GM21390 (cell line): Measurements from ENCODE around the gene COQ8A.
"Not testable (repeated sequence)": the region's sequence is repeated elsewhere in the genome, so short reads cannot be mapped to it uniquely, and the experiment has no call there.

ENCODE experiments used
- ATAC-seq: cut with Tn5 transposase; IDR thresholded peaks from one replicate; pipeline ENCODE4 v1.9.1; 2021; ENCODE audit not compliant: unreplicated experiment

The COQ8A gene

DNA sequence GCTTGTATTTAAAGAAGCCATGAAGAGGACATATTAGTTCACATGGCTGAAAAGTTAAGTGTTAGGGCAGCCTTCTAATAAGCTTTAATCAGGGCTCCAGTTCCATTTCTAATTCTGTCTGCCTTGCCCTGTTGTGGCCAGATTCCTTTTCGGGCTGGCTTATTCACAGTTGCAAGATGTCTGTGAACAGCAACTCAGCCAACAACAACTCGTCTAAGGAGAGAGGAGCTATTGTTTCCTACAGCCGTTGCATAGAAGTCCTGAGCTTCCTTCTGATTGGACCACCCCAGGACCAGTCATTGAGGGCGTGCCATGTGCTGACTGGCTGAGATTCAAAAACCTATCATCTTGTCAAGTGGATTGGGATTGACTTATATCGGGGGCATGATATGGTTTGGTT lies 18.6 kb upstream of the COQ8A start:
- no peak for ATAC-seq

DNA sequence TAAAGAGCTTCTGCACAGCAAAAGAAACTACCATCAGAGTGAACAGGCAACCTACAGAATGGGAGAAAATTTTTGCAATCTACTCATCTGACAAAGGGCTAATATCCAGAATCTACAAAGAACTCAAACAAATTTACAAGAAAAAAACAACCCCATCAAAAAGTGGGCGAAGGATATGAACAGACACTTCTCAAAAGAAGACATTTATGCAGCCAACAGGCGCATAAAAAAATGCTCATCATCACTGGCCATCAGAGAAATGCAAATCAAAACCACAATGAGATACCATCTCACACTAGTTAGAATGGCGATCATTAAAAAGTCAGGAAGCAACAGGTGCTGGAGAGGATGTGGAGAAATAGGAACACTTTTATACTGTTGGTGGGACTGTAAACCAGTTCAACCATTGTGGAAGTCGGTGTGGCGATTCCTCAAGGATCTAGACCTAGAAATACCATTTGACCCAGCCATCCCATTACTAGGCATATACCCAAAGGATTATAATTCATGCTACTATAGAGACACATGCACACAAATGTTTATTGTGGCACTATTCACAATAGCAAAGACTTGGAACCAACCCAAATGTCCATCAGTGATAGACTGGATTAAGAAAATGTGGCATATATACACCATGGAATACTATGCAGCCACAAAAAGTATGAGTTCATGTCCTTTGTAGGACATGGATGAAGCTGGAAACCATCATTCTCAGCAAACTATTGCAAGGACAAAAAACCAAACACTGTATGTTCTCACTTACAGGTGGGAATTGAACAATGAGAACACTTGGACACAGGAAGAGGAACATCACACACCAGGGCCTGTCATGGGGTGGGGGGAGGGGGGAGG lies 10.6 kb upstream of the COQ8A start:
- not testable (repeated sequence) for ATAC-seq

DNA sequence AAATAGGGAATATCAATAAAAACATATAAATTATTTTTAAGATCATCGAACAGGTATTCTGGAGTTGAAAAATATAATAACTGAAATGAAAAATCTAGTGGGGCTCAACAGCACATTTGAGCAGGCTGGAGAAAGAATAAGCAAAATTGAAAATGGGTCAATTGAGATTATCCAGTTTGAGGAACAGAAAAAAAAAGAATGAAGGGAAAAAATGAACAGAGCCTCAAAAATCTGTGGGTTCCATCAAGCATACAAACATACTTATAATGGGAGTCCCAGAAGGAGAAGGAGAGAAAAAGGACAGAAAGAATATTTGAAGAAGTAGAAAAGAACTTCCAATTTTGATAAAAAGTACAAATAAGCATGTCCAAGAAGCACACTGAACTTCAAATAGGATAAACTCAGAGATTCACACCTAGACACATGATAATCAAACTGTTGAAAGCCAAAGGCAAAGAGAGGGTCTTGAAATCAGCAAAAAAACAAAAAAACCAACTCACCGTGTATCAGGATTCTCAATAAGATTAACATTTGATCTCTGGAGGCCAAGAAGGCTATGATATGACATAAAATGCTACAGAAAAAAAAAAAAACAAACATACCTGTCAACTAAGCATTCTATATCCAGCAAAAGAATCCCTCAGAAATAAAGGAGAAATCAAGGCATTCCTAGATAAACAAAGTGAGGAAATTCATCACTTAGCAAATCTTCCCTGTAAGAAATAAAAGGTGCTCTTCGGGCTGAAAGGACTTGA lies 5.4 kb upstream of the COQ8A start:
- ATAC-seq = no peak

DNA sequence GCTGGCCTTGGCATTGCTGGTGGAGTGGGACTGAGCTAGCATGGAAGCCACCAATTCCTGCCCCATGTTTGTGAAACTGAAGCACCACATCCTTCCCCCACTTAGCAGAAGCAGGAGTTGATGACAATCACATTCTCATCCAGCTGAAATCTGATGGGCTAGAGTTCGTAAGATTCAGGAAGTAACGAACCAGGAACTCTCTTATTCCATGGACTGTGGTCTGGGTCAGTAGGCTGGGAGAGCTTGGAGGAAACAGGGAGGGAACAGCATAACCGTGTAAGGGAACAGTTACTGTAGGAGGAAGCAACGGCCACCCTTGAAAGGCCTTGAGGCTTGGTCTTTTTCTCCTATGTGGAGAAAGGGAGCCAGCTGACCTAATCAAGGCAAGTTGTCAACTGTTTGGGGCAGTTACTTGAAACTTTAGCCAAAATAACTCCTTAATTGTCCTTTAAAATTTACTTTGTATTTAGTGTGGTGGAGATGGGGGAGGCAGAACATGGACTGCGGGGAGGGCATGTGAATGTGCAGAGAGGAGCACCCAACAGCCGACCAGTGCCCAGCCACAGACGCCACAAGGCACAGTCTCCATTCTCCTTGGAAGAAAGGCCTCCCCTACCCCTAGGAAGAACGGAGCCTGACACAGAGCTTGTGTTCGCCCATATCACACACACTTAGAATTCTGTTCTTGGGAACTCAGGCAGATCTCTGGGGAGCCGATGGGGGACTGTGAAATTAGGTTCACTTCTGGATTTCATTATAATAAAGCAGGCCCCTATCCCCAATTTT lies 2.0 kb upstream of the COQ8A start:
- no peak for ATAC-seq

DNA sequence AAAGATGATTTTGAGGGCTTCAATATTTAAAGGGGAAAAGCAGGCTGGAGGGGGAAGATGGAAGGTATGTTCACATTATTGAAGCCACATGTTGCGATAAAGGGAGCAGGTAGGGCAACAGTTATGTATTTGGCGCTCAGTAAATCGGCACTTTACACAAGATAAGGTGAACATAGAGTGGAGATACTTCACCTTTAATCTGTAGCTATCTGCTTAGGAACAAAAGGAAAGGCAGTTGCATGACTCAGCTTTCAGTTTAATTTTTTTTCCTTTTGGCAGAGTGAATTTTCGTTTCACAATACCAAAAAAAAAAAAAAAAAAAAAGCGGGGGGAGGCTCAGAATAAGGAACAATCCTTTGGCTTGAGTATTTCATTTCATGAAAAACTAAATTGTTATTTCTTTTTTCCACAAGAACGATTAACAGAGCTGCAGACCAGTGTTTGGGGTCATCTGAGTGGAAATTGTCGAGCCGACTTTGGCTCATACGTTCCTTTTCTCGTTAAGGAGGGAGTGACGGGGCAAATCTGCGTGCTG lies 1.1 kb upstream of the COQ8A start:
- no peak for ATAC-seq

DNA sequence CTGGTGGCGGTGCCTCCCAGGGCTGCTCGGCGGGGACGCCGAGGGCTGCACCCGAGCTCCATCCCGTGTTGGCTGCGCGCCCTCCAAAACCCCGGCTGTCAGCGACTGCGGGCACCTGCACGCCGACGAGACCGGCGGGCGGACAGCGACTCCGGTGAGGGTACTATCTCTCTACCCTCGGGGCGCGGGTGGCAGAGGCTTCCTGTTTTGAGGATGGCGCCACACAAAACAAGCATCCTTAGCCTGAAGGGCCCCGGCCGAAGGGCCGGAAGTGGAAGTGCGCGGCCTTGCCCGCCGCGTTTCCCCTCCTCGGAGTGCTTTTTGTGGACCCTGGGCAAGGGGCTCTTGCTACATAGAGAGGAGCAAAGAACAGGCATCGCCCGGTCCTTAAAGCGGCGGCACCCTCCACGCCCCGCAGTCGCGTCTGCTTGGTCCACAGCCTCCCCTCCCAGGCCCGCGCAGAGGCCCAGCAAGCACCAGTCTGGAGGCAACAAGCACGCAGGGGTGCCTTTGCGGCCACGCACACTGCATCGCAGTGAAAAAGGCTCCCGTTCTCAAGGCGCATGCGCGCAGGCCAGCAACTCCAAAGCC lies 561 bp upstream of the COQ8A start:
- ATAC-seq = peak; percentile 34

DNA sequence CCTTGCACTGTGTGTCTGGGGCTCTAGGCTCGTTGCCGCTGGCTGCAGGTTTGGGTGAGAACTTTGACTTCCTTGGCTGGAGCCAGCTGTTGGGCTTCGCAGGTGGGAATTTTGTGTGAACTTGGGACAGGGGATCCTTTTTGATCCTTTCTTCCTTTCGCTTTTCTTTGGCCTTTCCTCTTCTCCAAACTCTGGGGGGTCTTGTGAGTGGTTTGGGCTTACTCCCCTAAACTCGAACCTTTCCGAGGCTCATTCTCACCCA lies 643 bp downstream of the COQ8A start:
- ATAC-seq = no peak

DNA sequence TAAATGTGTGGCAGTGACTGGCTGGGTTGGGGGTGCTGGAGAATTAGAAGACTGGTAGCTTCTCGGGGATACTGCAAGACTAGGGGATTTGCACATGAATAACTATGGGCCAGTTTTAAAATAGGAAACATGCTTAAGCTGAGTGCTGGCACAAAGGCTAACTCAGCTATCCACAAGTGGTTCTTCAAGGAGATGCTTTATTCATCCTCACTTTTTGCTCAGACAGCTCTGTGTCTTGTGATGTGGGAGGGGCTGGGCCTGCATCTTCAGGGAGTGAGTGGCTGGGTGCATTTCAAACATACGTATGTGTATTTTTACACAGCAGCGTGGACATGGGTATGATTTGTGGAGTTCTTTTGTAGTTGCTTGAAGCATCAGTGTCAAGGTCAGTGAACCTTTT lies 2.3 kb downstream of the COQ8A start:
- no peak for ATAC-seq

DNA sequence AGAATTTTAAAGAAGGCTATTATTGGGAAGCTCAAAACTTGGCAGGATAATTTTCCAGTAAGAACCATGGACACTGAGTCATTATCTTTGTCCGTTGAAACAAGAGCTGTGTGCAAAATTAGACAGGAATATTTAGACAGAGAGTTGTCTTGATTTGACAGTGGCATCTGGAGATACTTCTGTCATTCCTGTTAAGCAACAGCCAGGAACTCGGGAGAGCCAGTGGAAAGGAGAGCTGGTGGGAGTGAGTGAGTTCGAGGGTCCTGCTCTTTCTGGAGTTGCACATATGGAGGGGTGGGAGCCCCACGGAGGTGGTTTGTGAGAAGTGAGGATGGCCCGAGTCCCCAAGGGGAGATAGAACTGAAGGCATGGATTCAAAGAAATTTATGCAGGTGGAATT lies 3.1 kb downstream of the COQ8A start:
- no peak for ATAC-seq

DNA sequence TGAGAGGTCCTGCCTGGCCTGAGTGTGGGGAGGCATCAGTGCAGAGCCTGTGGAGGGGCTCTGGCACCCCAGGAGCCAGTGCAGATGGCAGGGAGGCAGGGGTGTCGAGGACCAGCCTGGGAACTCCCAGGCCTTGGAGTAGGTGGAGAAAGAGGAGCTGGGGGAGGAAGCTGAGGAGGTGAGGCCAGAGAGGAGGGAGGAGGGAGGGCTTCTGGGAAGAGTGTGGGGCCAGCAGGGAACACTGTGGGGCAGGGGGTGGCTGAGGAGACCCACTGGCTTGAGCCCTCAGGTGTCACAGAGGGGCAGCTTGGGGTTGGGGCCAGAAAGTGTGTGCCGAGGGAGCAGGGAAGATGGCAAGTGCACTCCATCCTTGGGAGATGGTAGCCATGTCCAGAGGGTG lies 3.8 kb downstream of the COQ8A start:
- no peak for ATAC-seq

DNA sequence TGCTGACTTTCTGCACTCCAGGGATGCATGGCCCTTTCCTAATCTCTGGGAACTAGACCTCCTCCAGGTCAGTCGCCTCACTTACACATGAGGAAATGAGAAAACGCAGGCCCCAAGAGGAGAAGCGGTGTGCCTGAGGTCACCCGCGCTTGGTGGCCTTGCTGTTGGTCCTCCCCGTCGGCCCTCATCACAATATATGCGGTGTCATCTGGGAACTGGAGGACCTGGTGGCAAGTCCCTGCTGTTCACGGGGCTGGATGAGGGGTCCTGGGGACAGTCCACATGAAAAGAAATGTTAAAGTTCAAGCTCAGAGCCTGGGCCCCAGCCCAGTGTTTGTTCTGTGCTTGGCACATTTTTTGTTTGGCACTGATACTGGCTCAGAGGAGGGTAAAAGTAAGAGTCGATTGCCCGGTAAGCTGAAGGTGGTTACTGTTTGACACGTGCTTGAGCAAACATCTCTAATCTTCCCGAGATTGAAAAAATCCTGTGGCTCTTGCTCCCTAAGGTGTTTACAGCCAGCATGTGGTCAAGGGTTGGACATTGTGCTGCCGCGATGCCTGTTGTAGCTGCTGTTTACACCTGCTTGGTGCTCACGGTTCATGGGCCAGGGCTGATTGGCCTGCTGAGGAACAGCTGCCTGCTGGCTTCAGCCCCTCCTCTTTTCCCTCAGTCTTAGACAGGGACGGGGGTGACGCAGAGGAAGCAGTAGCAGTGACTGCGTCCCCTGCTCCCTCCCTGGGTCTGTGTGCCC lies 5.2 kb downstream of the COQ8A start:
- no peak for ATAC-seq

DNA sequence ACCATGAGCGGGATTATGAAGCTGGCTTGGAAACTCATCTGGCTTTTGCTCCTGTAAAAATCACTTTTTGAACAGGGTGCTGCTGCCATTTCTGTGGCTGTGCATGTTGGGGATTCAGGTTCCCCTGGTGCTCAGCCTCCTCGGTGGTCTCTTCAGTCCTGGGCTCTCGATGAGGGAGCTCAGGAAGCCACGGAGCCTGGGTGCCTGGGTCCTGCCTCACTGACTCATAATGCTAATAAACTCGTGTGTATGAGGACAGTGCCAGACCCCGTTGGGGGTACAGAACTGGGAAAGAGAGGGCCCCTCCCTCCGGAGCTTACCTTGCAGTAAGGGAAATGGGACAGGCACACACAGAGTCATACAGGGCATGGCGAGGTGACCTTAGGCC lies 5.8 kb downstream of the COQ8A start:
- ATAC-seq = no peak

DNA sequence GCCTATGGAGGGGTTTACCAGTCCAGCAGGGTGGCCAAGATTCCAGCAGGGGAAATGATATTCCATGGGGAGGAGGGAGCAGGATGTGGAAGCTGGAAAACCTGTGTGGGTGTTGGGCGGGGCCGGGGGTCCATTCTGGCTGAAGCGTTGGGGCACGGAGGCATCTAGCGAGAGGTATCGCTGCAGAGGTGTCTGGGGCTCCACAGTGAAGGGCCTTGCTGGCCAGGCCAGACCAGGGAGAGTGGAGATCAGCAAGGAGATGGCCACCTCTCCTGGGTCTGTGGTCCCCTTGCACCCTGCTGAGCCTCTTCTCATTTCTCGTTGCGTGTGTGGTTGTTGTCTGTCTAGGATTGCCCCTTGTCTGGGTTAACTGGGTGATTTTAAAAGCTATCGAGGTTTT lies 6.2 kb downstream of the COQ8A start:
- no peak for ATAC-seq

DNA sequence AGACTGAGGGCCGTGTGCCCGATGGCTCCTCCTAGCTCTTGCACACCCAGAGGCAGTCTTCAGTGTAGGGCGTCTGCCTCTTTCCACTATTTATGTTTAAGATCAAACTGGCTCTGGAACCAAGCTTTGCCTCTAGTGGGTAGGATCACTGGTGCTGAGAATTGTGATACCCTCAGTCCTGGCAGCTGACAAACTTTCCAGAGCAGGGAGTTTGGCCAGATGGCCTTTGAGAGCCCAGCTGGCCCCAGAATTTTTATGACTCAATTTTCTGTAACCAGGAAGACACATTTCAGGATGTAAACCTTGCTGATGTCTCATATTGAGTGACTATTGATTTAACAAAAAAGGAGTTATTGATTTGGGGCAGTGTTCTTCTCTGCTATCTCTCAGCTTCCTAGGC lies 6.7 kb downstream of the COQ8A start:
- no peak for ATAC-seq

DNA sequence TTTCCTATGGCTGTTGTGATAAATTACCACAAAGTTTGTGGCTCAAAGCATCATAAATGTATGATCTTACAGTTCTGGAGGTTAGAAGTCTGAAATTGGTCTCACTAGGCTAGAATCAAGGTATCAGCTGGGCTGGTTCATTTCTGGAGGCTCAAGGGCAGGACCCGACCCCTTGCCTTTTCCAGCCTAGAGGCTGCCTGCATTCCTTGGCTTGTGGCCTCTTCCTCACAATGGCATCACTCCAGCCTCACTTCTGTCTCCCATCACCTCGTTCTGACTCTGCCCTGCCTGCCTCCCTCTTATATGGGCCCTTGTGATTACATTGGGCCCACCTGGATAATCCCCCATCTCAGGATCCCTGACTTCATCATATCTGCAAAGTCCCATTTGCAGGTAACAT lies 8.0 kb downstream of the COQ8A start:
- ATAC-seq = no peak

DNA sequence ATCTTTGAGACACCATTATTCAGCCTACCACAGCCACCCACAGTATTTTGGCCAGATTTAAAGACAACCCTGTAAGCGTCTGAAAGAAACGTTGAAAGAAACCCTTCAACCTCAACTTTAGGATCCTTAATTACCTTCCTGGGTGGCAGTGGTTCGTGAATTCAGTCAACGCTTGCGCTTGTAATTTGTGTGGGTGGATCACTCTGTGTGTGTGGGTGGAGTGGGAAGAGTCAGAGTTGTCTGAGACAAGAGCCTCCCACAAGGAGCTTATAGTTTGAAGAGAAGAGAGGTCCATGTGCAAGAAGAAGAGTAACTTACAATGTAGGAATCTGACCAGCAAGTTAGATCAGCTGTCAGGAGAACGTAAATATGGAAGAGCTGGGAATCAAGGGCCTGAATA lies 8.4 kb downstream of the COQ8A start:
- ATAC-seq = no peak

DNA sequence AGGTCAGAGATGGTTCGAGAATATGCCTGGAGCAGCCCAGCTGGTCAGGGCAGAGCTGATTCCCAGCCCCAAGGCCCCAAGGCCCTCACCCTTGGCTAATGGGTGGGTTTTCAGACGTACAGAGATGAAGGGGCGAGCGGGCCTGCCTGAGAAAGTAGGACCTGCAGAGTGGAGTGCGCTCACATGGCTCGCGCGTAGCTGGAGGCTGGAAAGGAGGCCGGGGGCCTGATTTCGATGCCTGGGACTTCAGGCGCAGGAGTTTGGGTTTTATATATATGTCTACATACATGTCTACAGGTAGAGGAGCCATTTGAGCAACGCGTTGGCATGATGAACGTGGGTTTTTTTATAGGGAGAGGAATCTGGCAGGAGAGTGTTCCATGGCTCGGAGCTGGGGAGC lies 8.9 kb downstream of the COQ8A start:
- ATAC-seq = no peak

DNA sequence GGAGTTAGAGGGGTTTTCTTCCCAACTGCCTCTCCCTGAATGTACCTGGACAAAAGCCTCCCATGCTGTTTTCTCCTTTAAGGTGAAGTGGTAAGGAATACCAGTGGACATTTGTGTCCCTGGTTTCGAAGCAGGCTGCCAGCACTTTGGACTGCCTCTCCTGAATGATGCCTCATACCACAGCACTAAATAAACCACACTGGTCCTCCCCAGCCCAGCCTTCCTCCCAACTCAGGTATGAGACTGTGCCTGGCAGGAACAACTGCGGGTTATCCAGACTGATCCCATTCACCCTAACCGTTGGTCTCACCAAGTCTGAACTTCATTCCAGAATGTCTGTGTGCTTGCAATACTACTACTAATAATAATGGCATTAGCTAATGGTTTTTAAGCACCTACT lies 9.3 kb downstream of the COQ8A start:
- no peak for ATAC-seq

DNA sequence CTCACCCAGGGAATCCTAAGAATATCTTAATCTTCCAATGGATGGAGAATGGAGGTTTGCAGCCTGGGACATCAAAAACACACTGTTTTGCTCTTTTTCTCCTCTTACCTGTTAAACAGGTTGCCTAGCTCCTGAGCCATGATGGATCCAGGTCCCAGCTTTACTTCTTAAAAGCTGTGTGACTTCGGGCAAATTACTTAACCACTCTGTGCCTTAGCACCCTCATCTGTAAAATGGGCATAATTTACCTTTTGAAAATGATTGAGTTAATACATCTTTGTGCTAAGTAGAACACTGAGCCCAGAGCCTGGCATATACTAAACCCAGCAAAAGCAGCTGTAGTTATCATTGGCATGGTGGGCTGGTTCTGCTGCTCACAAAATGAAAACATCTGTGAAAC lies 10.2 kb downstream of the COQ8A start:
- ATAC-seq = no peak

DNA sequence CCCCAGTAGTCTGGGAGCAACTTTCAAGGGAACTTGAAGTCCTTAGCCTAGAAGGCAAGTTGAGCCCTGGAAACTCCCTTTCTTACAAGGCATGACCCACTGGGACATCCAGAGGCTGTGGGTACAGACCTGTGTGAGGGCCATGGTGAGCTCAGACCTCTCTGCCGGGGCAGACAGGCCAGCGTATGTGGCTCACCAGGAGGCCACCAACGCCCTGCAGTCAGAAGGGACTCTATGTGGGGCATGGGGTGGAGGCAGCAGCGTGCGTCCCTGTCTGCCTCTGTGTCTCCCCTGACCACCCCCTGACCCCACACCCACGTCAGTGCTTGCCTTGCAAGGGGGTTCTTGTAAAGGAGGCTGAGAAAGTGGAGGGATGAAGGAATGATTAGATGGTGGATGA lies 10.8 kb downstream of the COQ8A start:
- no peak for ATAC-seq
